Naive thymus-derived CD8-positive, alpha-beta T cell (primary cell): ENCODE measurements around the gene MBTPS1. TPM values are rescaled to one million over a fixed set of nuclear protein-coding genes. Genes with fewer than 3 reads are reported as not detected.
A peak's percentile ranks its signal among the peaks of the same experiment; 100 is the strongest.

Experiments used
- ATAC-seq, 2 donors: fragments of 150-1000 bp; cut with Tn5 transposase in 1 of 2; sonication (Bioruptor Pico), chemical (Tn5 transposase) in 1 of 2; 1 replicate in 1 of 2; 2 replicates in 1 of 2; pipeline ENCODE4 v1.10.0; 2021; ENCODE audit warnings: mild to moderate bottlenecking in 2 of 2, moderate library complexity in 2 of 2
- POLR2A ChIA-PET: fragments of 350-600 bp; sonication (Branson Sonifier 250); formaldehyde crosslinking; loops from one replicate; lab custom pipeline; 2021; ENCODE audit warnings: antibody characterized with exemption; lab: Charles Lee
- DNase-seq, 10 donors: peaks; one replicate each; pipeline versions ENCODE4 v3.0.0 to v3.0.0-alpha.2; 2020 to 2022
- H3K27ac Mint-ChIP-seq, 10 donors: one replicate each; pipeline ENCODE4 v1.8.0; 2020 to 2022; ENCODE audit warnings: mild to moderate bottlenecking in 10 of 10, mixed read lengths in 10 of 10, moderate library complexity in 4 of 10, inconsistent platforms in 1 of 10
- H3K27me3 Mint-ChIP-seq, 5 donors: one replicate each; pipeline ENCODE4 v1.8.0; 2021 to 2022; ENCODE audit warnings: mixed read lengths in 5 of 5
- H3K36me3 Mint-ChIP-seq, 3 donors: one replicate each; pipeline ENCODE4 v1.8.0; 2020 to 2022; ENCODE audit warnings: mixed read lengths in 3 of 3, mild to moderate bottlenecking in 2 of 3, inconsistent platforms in 1 of 3
- H3K4me1 Mint-ChIP-seq, 4 donors: one replicate each; pipeline ENCODE4 v1.8.0; 2021 to 2022; ENCODE audit warnings: mixed read lengths in 4 of 4
- H3K4me3 Mint-ChIP-seq, 10 donors: one replicate each; pipeline ENCODE4 v1.8.0; 2020 to 2022; ENCODE audit warnings: mild to moderate bottlenecking in 10 of 10, mixed read lengths in 10 of 10, moderate library complexity in 6 of 10, inconsistent platforms in 1 of 10
- H3K9me3 Mint-ChIP-seq, 9 donors: one replicate each; pipeline ENCODE4 v1.8.0; 2020 to 2022; ENCODE audit warnings: mixed read lengths in 9 of 9, mild to moderate bottlenecking in 3 of 9, inconsistent platforms in 1 of 9, moderate library complexity in 1 of 9
- polyA plus RNA-seq, 3 donors: library from polyadenylated mRNA; unstranded; fragments of 300-500 nt; fragmentation: Illumina TruSeq; gene quantifications; one replicate each; pipeline ENCODE4 v1.2.3, GENCODE V29; 2021
- total RNA-seq, 8 experiments: library from RNA in 2 of 8; stranded (reverse) in 2 of 8; gene quantifications; one replicate each; pipeline ENCODE4 v1.2.3 and lab custom pipeline; 2021 to 2026

The MBTPS1 gene
- total and polyA plus RNA-seq, 5 experiments from 2014 or later: 50.9 to 150 (median 71.4) TPM

- DNase-seq: no peak
- ATAC-seq: no peak
- Mint-ChIP-seq H3K9me3 (peaks cover 0 to 7% (median 4%) of the 10 kb centered on the region in 9 donors), H3K4me1 (no peaks in the 10 kb centered on the region), H3K27me3 (peaks cover 5 to 34% (median 29%) of the 10 kb centered on the region in 5 donors), H3K36me3 (peaks cover 0 to 9% (median 0%) of the 10 kb centered on the region in 3 donors), H3K27ac (no peak overlapping the region), H3K4me3 (no peak overlapping the region)
- POLR2A ChIA-PET: no interaction called here
These were observed 78.3 kb downstream of the MBTPS1 start for GRCh38 chr16:84038469-84038868.

DNA sequence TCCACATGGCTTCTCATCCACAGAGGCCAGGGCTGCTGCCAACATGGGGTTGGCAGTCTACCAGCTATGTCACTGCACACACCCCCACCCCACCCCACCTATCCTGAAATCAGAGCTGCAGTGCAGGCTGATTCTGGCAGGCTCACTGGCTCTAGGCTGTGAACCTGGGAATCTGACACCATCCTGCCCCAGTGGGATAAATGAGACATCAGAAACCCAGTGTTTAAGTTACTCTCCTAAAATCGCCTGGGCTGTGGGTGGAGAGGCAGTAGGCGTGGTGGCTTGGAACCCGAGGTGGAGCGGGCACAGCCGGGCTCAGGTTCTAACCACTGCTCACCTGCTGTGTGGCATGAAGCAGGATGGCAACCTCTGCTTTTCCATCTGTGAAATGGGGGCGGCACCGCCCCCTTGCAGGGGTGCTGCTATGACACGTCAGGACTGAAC lies 79.7 kb downstream of the MBTPS1 start:
- POLR2A ChIA-PET: no interaction called here
- H3K4me3 Mint-ChIP-seq: no peak overlapping the region
- H3K9me3 Mint-ChIP-seq: peaks cover 0 to 7% (median 4%) of the 10 kb centered on the region in 9 donors
- no peak for ATAC-seq
- H3K36me3 Mint-ChIP-seq: peaks cover 0 to 9% (median 0%) of the 10 kb centered on the region in 3 donors
- H3K4me1 Mint-ChIP-seq: no peaks in the 10 kb centered on the region
- H3K27ac Mint-ChIP-seq: no peak overlapping the region
- DNase-seq: no peak
- peaks cover 5 to 24% (median 19%) of the 10 kb centered on the region in 5 donors for H3K27me3 Mint-ChIP-seq

DNA sequence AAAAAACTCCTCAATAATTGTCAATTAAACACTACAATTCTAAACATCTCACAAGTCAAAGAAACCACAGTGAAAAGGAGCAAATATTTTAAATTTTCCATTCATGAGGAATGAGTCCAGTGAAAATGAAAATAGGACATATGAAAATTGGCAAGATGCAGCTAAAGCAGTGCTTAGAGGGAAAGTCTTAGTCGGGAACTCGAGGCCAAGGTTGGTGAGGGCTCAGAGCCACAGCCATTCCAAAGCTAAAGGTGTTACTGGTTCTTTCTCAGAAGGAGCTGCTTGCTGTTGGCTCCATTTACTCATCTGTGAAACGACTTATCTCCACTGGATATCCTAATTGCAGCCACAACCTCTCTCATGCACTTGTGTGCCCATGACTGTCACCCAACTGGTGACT lies 80.6 kb downstream of the MBTPS1 start:
- H3K27me3 Mint-ChIP-seq: peaks cover 5 to 27% (median 22%) of the 10 kb centered on the region in 5 donors
- DNase-seq (no peak), ATAC-seq (no peak)
- peaks cover 0 to 2% (median 0%) of the 10 kb centered on the region in 4 donors for H3K4me1 Mint-ChIP-seq
- H3K4me3 Mint-ChIP-seq: no peak overlapping the region
- no peak overlapping the region for H3K27ac Mint-ChIP-seq
- H3K9me3 Mint-ChIP-seq: peaks cover 0 to 7% (median 4%) of the 10 kb centered on the region in 9 donors
- peaks cover 0 to 9% (median 0%) of the 10 kb centered on the region in 3 donors for H3K36me3 Mint-ChIP-seq
- POLR2A ChIA-PET: no interaction called here

DNA sequence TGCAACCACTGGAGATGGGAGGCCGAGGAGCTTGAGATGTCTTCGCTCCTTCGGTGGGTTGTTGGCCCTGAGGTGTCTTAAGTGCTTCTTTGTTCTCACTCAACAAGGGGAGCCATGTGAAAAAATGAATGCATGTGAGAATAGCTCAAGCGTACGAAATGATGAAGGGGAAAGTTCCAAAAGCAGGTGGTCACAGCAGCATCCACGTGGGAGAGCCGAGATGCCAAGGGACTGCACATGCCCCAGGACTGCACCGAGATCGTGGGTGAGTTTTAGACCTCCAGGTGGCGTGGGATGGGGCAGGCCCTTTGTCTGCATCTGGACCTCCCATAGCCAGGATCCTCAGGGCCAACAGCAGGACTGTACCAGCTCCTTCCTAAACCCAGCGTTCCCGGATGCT lies 82.2 kb downstream of the MBTPS1 start:
- H3K27me3 Mint-ChIP-seq: peaks cover 4 to 26% (median 16%) of the 10 kb centered on the region in 5 donors
- ATAC-seq: no peak
- no peak for DNase-seq
- H3K4me3 Mint-ChIP-seq: no peak overlapping the region
- H3K9me3 Mint-ChIP-seq: peaks cover 0 to 7% (median 4%) of the 10 kb centered on the region in 9 donors
- POLR2A ChIA-PET: no interaction called here
- peaks cover 0 to 9% (median 0%) of the 10 kb centered on the region in 3 donors for H3K36me3 Mint-ChIP-seq
- H3K4me1 Mint-ChIP-seq: peaks cover 2 to 8% (median 3%) of the 10 kb centered on the region in 4 donors
- no peak overlapping the region for H3K27ac Mint-ChIP-seq

GRCh38 chr16:84033251-84034195 lies 83.2 kb downstream of the MBTPS1 start:
- Mint-ChIP-seq H3K36me3 (peaks cover 0 to 9% (median 0%) of the 10 kb centered on the region in 3 donors), H3K27ac (peak overlapping the region in 1 of 10 donors; percentile 34), H3K4me1 (peaks cover 5 to 13% (median 10%) of the 10 kb centered on the region in 4 donors), H3K9me3 (peaks cover 0 to 7% (median 4%) of the 10 kb centered on the region in 9 donors), H3K27me3 (peaks cover 5 to 26% (median 16%) of the 10 kb centered on the region in 5 donors), H3K4me3 (no peak overlapping the region)
- POLR2A ChIA-PET: no interaction called here
- DNase-seq: no peak
- ATAC-seq: no peak

DNA sequence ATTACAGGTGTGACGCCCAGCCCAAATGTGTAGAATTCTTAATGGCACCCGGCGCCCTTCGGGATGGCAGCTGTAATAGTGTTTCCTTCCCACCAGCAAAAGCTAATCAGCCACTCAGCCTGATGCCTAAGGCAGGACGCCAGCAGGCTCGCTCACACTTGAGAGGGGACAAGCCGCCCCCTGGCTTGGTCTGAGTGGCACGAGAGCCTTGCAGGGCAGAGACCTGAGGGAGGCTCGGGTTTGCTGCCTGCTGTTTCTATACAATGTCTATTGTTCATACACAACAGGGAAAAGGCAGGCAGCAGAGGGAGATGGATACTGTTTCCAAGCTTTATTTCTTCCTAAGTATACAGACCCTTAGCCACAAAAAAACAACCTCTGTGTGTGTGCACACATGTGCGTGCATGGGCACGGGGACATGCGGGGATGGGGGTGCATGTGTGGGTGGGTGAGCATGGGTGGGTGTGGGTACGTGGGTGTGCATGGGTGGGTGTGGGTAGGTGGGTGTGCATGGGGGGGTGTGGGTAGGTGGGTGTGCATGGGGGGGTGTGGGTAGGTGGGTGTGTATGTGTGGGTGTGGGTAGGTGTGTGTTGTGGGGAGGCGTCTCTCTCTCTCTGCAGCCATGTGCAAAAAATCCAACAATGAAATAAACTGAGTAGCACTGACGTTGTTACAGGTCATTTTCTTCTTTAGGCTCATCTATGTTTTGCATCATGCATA lies 84.1 kb downstream of the MBTPS1 start:
- no peak for DNase-seq
- H3K4me1 Mint-ChIP-seq: peaks cover 5 to 13% (median 10%) of the 10 kb centered on the region in 4 donors
- peaks cover 8 to 35% (median 21%) of the 10 kb centered on the region in 5 donors for H3K27me3 Mint-ChIP-seq
- H3K9me3 Mint-ChIP-seq: peaks cover 0 to 7% (median 4%) of the 10 kb centered on the region in 9 donors
- H3K4me3 Mint-ChIP-seq: no peak overlapping the region
- peak overlapping the region in 1 of 10 donors; percentile 34 for H3K27ac Mint-ChIP-seq
- H3K36me3 Mint-ChIP-seq: peaks cover 0 to 9% (median 0%) of the 10 kb centered on the region in 3 donors
- POLR2A ChIA-PET: no interaction called here
- ATAC-seq: no peak

DNA sequence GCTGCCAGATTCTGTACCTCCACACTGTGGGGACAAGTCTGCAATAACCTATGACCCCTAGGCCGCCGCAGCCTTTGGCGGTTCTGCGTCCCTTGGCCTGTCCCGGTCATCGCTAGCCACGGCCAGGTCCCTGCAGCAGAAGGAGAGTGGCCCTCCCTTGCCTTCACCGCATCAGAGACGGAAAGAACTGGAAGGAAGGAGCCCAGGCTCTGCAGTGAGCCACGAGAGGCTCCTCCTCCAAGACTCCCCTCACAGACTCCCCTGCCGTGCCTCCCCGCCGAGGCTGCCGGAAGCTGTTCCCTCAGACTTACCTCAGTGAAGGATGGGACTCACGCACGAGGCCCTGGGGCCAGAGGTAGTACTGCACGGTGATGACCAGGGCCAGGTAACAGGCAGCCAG lies 85.2 kb downstream of the MBTPS1 start:
- Mint-ChIP-seq H3K36me3 (peaks cover 0 to 9% (median 0%) of the 10 kb centered on the region in 3 donors), H3K27ac (peak overlapping the region in 1 of 10 donors; percentile 22), H3K4me3 (no peak overlapping the region), H3K9me3 (peaks cover 0 to 7% (median 4%) of the 10 kb centered on the region in 9 donors), H3K27me3 (peaks cover 11 to 46% (median 26%) of the 10 kb centered on the region in 5 donors), H3K4me1 (peaks cover 5 to 13% (median 10%) of the 10 kb centered on the region in 4 donors)
- no peak for ATAC-seq
- no peak for DNase-seq
- POLR2A ChIA-PET: no interaction called here

- no peak overlapping the region for H3K4me3 Mint-ChIP-seq
- peaks cover 11 to 59% (median 28%) of the 10 kb centered on the region in 5 donors for H3K27me3 Mint-ChIP-seq
- POLR2A ChIA-PET: no interaction called here
- H3K27ac Mint-ChIP-seq: peak overlapping the region in 1 of 10 donors; percentile 6
- no peak for ATAC-seq
- no peak for DNase-seq
- H3K4me1 Mint-ChIP-seq: peaks cover 5 to 13% (median 10%) of the 10 kb centered on the region in 4 donors
- no peaks in the 10 kb centered on the region for H3K36me3 Mint-ChIP-seq
- no peaks in the 10 kb centered on the region for H3K9me3 Mint-ChIP-seq
These were observed 87.3 kb downstream of the MBTPS1 start for GRCh38 chr16:84029297-84030047.

DNA sequence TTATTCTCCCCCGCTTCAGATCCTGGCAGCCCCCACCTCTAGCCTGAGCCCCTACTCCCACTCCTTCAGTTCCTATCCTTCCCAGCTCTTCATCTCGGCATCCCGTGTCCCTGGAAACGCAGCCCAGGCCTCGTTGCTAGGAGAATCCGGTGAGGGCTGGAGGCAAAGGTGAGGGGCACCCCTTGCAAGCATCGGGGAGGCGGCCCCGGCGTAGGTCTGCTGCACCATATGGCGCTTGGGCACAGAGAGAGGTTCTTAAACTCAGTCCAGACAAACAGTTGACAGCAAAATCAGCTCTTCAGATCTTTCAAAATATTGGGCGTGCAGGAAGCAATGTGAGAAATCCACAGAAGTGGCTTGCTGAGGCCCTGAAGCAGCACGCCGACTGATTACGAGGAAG lies 89.1 kb downstream of the MBTPS1 start:
- Mint-ChIP-seq H3K27ac (peak overlapping the region in 1 of 10 donors; percentile 42), H3K9me3 (peaks cover 0 to 4% (median 0%) of the 10 kb centered on the region in 9 donors), H3K4me3 (no peak overlapping the region), H3K36me3 (no peaks in the 10 kb centered on the region), H3K27me3 (peaks cover 11 to 68% (median 33%) of the 10 kb centered on the region in 5 donors), H3K4me1 (peaks cover 5 to 13% (median 10%) of the 10 kb centered on the region in 4 donors)
- DNase-seq (no peak), ATAC-seq (no peak)
- POLR2A ChIA-PET: no interaction called here

GRCh38 chr16:84026606-84027005 lies 90.1 kb downstream of the MBTPS1 start:
- Mint-ChIP-seq H3K27me3 (peaks cover 11 to 72% (median 39%) of the 10 kb centered on the region in 5 donors), H3K9me3 (peaks cover 0 to 10% (median 3%) of the 10 kb centered on the region in 9 donors), H3K36me3 (peaks cover 0 to 4% (median 0%) of the 10 kb centered on the region in 3 donors), H3K27ac (no peak overlapping the region), H3K4me3 (no peak overlapping the region), H3K4me1 (peaks cover 5 to 13% (median 10%) of the 10 kb centered on the region in 4 donors)
- ATAC-seq: no peak
- POLR2A ChIA-PET: no interaction called here
- no peak for DNase-seq

- no peak overlapping the region for H3K27ac Mint-ChIP-seq
These were observed 91.9 kb downstream of the MBTPS1 start for GRCh38 chr16:84024854-84025253.

GRCh38 chr16:84022644-84023043 lies 94.1 kb downstream of the MBTPS1 start:
- peaks cover 5 to 41% (median 13%) of the 10 kb centered on the region in 9 donors for H3K9me3 Mint-ChIP-seq
- POLR2A ChIA-PET: no interaction called here
- DNase-seq (no peak), ATAC-seq (no peak)
- H3K27ac Mint-ChIP-seq: no peak overlapping the region
- H3K27me3 Mint-ChIP-seq: peaks cover 5 to 40% (median 30%) of the 10 kb centered on the region in 5 donors
- no peaks in the 10 kb centered on the region for H3K4me1 Mint-ChIP-seq
- peaks cover 0 to 14% (median 0%) of the 10 kb centered on the region in 3 donors for H3K36me3 Mint-ChIP-seq
- H3K4me3 Mint-ChIP-seq: no peak overlapping the region

More at GRCh38 chr16:84024854-84025253, 91.9 kb downstream of the MBTPS1 start:
- no peak for DNase-seq
- H3K27me3 Mint-ChIP-seq: peaks cover 7 to 54% (median 38%) of the 10 kb centered on the region in 5 donors
- H3K9me3 Mint-ChIP-seq: peaks cover 0 to 26% (median 10%) of the 10 kb centered on the region in 9 donors
- POLR2A ChIA-PET: no interaction called here
- peaks cover 3 to 10% (median 8%) of the 10 kb centered on the region in 4 donors for H3K4me1 Mint-ChIP-seq
- no peak for ATAC-seq
- H3K4me3 Mint-ChIP-seq: no peak overlapping the region
- H3K36me3 Mint-ChIP-seq: peaks cover 0 to 8% (median 0%) of the 10 kb centered on the region in 3 donors
